Activated CD4-positive, alpha-beta T cell treated with anti-CD3 and anti-CD28 coated beads, Interleukin-2, amount 50 U/mL, for 1 hour (primary cell): ENCODE measurements around the gene GJB6.

Experiments used
- DNase-seq: peaks from one replicate; pipeline ENCODE4 v3.0.0-alpha.2; 2020

Gene GJB6

GRCh38 chr13:20185366-20186056 is 46.6 kb downstream of the GJB6 start:
- DNase-seq: no peak

- peak; percentile 35 for DNase-seq
Observed at GRCh38 chr13:20182231-20182846, 49.8 kb downstream of the GJB6 start.

GRCh38 chr13:20181188-20181587 is 50.9 kb downstream of the GJB6 start:
- DNase-seq: no peak

- no peak for DNase-seq
Observed at GRCh38 chr13:20178156-20178555, 54.0 kb downstream of the GJB6 start.

- DNase-seq: no peak
Observed at GRCh38 chr13:20177049-20177831, 54.9 kb downstream of the GJB6 start.

GRCh38 chr13:20175907-20176652 is 56.0 kb downstream of the GJB6 start:
- no peak for DNase-seq

GRCh38 chr13:20175406-20175794 is 56.7 kb downstream of the GJB6 start:
- no peak for DNase-seq

GRCh38 chr13:20174656-20175405 is 57.3 kb downstream of the GJB6 start:
- DNase-seq: peak; percentile 41

- DNase-seq: no peak
Observed at GRCh38 chr13:20173116-20173746, 58.9 kb downstream of the GJB6 start.
